Measurements from ENCODE around the gene SPX.

SPX gene

DNA sequence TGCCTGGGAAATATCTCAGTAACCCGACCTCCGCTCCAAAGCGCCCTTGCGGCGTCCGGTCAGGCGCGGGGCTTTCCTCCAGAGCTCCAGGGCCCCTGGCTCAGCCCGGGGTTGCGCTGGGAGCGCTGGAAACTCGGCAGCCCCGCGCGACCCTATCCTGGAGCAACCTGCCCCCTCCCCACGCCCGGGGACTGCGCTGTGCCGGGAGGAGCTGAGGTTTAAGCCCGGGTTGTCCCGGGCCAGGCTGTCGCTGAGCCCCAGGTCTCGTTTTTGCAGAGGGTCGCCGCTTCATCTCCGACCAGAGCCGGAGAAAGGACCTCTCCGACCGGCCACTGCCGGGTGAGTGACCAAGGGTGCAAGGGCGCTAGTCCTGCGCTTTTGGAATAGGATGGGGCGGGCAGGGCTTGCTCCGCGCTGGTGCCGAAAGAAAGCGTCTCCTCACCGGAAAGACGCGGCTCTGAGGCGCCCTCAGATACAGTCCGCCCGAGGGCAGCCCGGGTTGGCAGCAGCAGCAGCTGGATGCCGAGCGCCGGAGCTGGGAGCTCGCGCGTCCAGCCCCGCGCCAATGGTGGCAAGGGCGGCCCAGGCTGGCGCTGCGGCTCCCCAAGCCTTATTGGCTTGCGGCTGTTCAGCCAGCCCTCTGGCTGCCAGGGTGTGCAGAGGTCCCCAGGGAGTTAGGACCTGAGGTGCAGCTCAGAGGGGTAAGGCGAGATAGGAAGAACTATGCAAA, 1.5 kb downstream of the SPX start:
- peak overlapping the region; percentile 78 for H3K4me3 ChIP-seq (ENCODE audit: low read depth, low read length)
- peak; percentile 75 for DNase-seq (ENCODE audit: low read depth)
- TF ChIP-seq, protein P1, sequence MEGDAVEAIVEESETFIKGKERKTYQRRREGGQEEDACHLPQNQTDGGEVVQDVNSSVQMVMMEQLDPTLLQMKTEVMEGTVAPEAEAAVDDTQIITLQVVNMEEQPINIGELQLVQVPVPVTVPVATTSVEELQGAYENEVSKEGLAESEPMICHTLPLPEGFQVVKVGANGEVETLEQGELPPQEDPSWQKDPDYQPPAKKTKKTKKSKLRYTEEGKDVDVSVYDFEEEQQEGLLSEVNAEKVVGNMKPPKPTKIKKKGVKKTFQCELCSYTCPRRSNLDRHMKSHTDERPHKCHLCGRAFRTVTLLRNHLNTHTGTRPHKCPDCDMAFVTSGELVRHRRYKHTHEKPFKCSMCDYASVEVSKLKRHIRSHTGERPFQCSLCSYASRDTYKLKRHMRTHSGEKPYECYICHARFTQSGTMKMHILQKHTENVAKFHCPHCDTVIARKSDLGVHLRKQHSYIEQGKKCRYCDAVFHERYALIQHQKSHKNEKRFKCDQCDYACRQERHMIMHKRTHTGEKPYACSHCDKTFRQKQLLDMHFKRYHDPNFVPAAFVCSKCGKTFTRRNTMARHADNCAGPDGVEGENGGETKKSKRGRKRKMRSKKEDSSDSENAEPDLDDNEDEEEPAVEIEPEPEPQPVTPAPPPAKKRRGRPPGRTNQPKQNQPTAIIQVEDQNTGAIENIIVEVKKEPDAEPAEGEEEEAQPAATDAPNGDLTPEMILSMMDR (IDR thresholded peaks at IDR 0.05; ENCODE audit: insufficient read depth, low read depth, low read length, missing control alignments): no peak

GRCh38 chr12:21528953-21529352, 2.9 kb downstream of the SPX start:
- DNase-seq (ENCODE audit: low read depth): no peak
- TF ChIP-seq, protein P1 (IDR thresholded peaks at IDR 0.05; ENCODE audit: insufficient read depth, low read depth, low read length, missing control alignments): no peak
- H3K4me3 ChIP-seq (ENCODE audit: low read depth, low read length): no peak overlapping the region

- H3K4me3 ChIP-seq (ENCODE audit: low read depth, low read length): no peak overlapping the region
- DNase-seq (ENCODE audit: low read depth): no peak
Measured at GRCh38 chr12:21529456-21529855, 3.4 kb downstream of the SPX start.

GRCh38 chr12:21538061-21538653, 12.1 kb downstream of the SPX start:
- no peak overlapping the region for H3K4me3 ChIP-seq (ENCODE audit: low read depth, low read length)
- DNase-seq (ENCODE audit: low read depth): no peak
- TF ChIP-seq, protein P1 (IDR thresholded peaks at IDR 0.05; ENCODE audit: insufficient read depth, low read depth, low read length, missing control alignments): no peak

More at GRCh38 chr12:21529456-21529855, 3.4 kb downstream of the SPX start:
- TF ChIP-seq, protein P1 (IDR thresholded peaks at IDR 0.05; ENCODE audit: insufficient read depth, low read depth, low read length, missing control alignments): no peak

- no peak overlapping the region for H3K4me3 ChIP-seq (ENCODE audit: low read depth, low read length)
- TF ChIP-seq, protein P1 (IDR thresholded peaks at IDR 0.05; ENCODE audit: insufficient read depth, low read depth, low read length, missing control alignments): no peak
- DNase-seq (ENCODE audit: low read depth): no peak
Measured at GRCh38 chr12:21539797-21540196, 13.7 kb downstream of the SPX start.

GRCh38 chr12:21541773-21542172, 15.7 kb downstream of the SPX start:
- TF ChIP-seq, protein P1 (IDR thresholded peaks at IDR 0.05; ENCODE audit: insufficient read depth, low read depth, low read length, missing control alignments): no peak
- no peak for DNase-seq (ENCODE audit: low read depth)
- H3K4me3 ChIP-seq (ENCODE audit: low read depth, low read length): no peak overlapping the region
